ENCODE measurements around the gene GRK3. TPM values are rescaled to one million over a fixed set of nuclear protein-coding genes. Genes with fewer than 3 reads are reported as not detected.

The GRK3 gene
- total and polyA plus RNA-seq, 7 donors, result 1.2 to 9.6 (median 7.2) TPM

GRCh38 chr22:25693268-25693565 is 128.7 kb downstream of the GRK3 start:
- H3K4me1 ChIP-seq, result peaks cover 0 to 8% (median 0%) of the 10 kb centered on the region in 4 donors
- WGBS, 2 donors, result 94 to 95% methylated on average over 4 of the region's 4 CpGs
- H3K4me3 ChIP-seq, result no peak overlapping the region
- intact Hi-C loops (cut with DNase I), result loop anchor here (10.0 kb wide), 1 partner anchor 128 kb away; the partner anchor contains the start of gene GRK3
- H3K27me3 ChIP-seq, result no peaks in the 10 kb centered on the region
- H3K36me3 ChIP-seq, result peaks cover 0 to 30% (median 2%) of the 10 kb centered on the region in 4 donors
- no peak for TF ChIP-seq POLR2A (IDR thresholded peaks at IDR 0.05)
- TF ChIP-seq POLR2AphosphoS5 (IDR thresholded peaks at IDR 0.05), result no peak
- no peak for TF ChIP-seq CTCF (IDR thresholded peaks at IDR 0.05)
- no peak for TF ChIP-seq EP300 (IDR thresholded peaks at IDR 0.05)
- DNase-seq, result no peak
- no peaks in the 10 kb centered on the region for H3K9me3 ChIP-seq
- no peak overlapping the region for H3K27ac ChIP-seq

- peaks cover 0 to 8% (median 0%) of the 10 kb centered on the region in 4 donors for H3K4me1 ChIP-seq
- DNase-seq, result no peak
- 92% methylated on average over 16 of the region's 16 CpGs for WGBS, 2 donors
- H3K9me3 ChIP-seq, result no peaks in the 10 kb centered on the region
- intact Hi-C loops (cut with DNase I), result loop anchor here (10.0 kb wide), 1 partner anchor 130 kb away; the partner anchor contains the start of gene GRK3
- no peak for TF ChIP-seq CTCF (IDR thresholded peaks at IDR 0.05)
- TF ChIP-seq POLR2AphosphoS5 (IDR thresholded peaks at IDR 0.05), result no peak
- TF ChIP-seq POLR2A (IDR thresholded peaks at IDR 0.05), result no peak
- TF ChIP-seq EP300 (IDR thresholded peaks at IDR 0.05), result no peak
- peaks cover 0 to 26% (median 2%) of the 10 kb centered on the region in 4 donors for H3K36me3 ChIP-seq
- H3K27me3 ChIP-seq, result no peaks in the 10 kb centered on the region
- H3K27ac ChIP-seq, result no peak overlapping the region
- no peak overlapping the region for H3K4me3 ChIP-seq
Measured at GRCh38 chr22:25694196-25694907, 129.9 kb downstream of the GRK3 start.

GRCh38 chr22:25695146-25695545 is 130.7 kb downstream of the GRK3 start:
- 92 to 95% methylated on average over 5 of the region's 5 CpGs for WGBS, 2 donors
- Histone ChIP-seq H3K4me3 (no peak overlapping the region), H3K36me3 (peaks cover 0 to 23% (median 1%) of the 10 kb centered on the region in 4 donors), H3K27me3 (no peaks in the 10 kb centered on the region), H3K4me1 (peaks cover 0 to 8% (median 0%) of the 10 kb centered on the region in 4 donors), H3K27ac (no peak overlapping the region), H3K9me3 (no peaks in the 10 kb centered on the region)
- intact Hi-C loops (cut with DNase I), result loop anchor here (10.0 kb wide), 1 partner anchor 130 kb away; the partner anchor contains the start of gene GRK3
- no peak for DNase-seq
- TF ChIP-seq EP300 (IDR thresholded peaks at IDR 0.05) (no peak), CTCF (IDR thresholded peaks at IDR 0.05) (no peak)

GRCh38 chr22:25696763-25697162 is 132.3 kb downstream of the GRK3 start:
- peaks cover 0 to 8% (median 3%) of the 10 kb centered on the region in 4 donors for H3K4me1 ChIP-seq
- peaks cover 0 to 8% (median 0%) of the 10 kb centered on the region in 4 donors for H3K36me3 ChIP-seq
- H3K9me3 ChIP-seq, result no peaks in the 10 kb centered on the region
- no peak for DNase-seq
- no peaks in the 10 kb centered on the region for H3K27me3 ChIP-seq
- intact Hi-C loops (cut with DNase I), result loop anchor here (10.0 kb wide), 1 partner anchor 132 kb away; the partner anchor contains the start of gene GRK3
- TF ChIP-seq POLR2A (IDR thresholded peaks at IDR 0.05) (no peak), CTCF (IDR thresholded peaks at IDR 0.05) (no peak), POLR2AphosphoS5 (IDR thresholded peaks at IDR 0.05) (no peak), EP300 (IDR thresholded peaks at IDR 0.05) (no peak)
- H3K27ac ChIP-seq, result no peak overlapping the region
- 74 to 81% methylated on average over 2 of the region's 2 CpGs for WGBS, 2 donors
- H3K4me3 ChIP-seq, result no peak overlapping the region
